Stimulated activated CD4-positive, alpha-beta T cell treated with anti-CD3 and anti-CD28 coated beads, Interleukin-15, amount 100 ng/mL, for 1 hour (primary cell): ENCODE data around the gene FN3K.
A peak's percentile ranks its signal among the peaks of the same experiment; 100 is the strongest.

Experiments used
- DNase-seq, 2 donors: peaks; one replicate each; pipeline ENCODE4 v3.0.0-alpha.2; 2020; ENCODE audit warnings: low read depth in 1 of 2, low spot score in 1 of 2

FN3K gene

DNA sequence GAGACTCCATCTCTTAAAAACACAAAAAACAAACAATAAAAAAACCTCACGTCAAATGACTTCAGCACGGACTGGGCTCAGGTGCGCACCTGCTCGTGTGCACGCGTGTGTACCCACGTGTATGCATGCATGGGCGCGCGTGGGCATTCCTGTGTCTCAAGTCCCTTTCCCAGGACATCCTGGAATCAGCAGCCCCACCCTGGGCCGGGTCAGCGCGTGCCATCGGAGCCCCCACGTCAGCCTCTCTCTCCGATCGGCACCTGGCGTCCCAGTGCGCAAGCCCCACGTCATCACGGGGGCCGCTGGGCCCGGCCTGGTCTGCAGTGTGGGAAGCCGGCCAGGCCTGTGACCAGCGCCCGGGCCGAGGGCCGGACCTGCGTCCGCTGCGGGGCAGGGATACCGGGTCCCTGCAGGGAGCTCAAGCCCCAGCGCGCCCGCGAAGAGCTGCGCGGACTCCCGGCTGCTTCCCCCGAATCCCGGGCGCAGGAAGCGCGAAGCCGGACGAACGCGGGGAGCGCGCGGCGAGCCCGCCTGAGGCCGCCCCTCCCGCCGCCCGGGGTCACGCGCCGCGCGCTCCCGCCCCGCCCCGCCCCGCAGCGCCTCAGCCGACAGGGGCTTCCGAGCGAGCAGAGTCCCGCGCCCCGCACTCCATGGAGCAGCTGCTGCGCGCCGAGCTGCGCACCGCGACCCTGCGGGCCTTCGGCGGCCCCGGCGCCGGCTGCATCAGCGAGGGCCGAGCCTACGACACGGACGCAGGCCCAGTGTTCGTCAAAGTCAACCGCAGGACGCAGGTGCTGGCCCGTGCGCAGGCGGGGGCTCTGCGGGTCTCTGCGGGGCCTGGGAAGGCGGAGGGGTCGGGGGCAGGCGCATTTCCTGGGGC, at the start of gene FN3K:
Gene FN3K, plus strand, starts transcription at position 629 of the 880 bp plus-strand sequence. Its CDS starts 22 bp downstream, at position 651.
- DNase-seq, result no peak

DNA sequence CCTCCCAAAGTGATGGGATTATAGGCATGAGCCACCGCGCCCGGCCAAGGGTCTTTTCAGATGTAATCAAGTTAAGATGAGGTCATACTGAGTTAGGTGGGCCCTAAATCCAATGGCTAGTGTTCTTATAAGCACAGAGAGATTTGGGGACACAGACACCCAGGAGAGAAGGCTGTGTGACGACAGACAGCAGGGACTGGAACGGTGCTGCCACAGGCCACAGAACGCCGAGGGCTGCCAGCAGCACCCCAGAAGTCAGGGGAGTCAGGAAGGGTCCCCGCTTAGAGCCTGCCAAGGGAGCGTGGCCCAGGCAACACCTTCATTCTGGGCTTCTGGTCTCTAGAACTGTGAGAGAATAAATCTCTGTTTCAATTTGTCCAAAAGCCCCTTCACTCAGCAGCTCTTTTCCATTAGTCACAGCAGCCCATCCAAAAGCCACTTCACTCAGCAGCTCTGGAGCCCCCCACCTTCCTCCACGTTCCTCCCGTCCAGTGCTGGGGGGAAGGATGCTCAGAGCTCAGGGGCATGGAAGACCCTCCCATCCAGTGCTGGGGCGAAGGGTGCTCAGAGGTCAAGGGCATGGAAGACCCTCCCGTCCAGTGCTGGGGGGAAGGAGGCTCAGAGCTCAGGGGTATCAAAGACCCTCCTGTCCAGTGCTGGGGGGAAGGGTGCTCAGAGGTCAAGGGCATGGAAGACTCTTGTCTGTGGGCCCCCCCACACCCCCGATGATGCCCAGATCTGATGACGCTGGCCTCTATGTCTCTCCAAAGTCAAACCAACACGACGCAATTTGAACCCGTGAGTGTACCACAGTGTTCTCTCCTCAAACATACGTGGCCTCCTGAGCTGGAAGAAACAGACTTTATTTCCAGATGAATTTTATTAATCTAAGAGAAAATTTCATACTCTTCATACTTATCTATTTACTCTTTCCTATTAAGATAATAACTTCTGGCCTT, 48.8 kb upstream of the FN3K start:
- DNase-seq, result no peak

DNA sequence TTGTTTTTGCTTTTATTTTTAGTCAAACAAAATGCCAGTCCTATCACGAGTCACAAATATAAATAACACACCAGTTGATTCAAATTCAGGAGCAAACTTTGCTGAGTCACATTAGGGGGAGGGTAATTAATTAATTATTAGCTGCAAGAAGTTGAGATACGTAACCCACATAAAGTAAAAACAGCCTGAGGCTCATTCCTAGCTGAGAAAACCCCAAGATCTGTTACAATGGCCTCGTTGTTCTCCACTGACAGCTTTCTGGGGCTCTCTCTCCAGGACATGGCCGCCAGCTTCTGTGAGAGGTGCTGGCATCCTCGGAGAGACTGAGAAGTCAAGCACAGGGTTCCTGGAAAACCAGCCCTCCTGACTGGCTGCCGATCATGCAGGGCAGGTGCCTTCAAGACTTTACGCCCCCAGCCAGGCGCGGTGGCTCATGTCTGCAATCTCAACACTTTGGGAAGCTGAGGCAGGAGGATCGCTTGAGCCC, 48.0 kb upstream of the FN3K start:
- no peak for DNase-seq

DNA sequence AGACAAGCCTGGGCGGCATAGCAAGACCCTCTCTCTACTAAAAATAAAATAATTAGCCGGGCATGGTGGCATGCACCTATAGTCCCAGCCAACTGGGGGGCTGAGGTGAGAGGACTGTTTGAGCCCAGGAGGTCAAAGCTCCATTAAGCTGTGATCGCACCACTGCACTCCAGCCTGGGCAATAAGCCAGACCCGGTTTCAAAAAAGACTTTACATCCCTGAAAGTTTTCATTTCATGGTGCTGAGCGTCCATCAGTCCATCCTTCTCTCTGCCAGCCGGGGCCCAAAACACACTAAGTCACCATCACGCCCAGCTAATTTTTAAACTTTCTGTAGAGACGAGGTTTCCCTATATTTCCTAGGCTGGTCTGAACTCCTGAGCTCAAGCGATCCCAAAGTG, 47.5 kb upstream of the FN3K start:
- DNase-seq, result no peak

DNA sequence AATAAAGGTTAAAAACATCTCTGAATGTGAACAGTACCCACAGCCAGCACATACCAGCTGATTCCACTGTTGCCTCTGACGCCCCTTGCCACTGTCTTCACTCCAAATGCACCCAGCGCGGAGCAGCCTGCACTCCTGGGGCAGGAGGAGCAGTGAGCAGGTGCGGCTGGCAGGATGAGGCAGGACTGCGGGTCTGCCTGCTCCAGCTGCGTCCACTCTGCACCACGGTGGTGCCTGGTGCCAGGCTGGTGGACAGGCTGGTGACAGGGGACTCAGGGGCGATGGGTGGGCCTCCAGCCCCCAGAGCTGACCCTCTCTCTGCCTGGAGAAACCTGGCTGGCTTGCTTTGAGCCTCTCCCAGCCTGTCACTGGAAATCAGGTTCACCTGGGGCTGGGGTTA, 46.3 kb upstream of the FN3K start:
- DNase-seq, result no peak

DNA sequence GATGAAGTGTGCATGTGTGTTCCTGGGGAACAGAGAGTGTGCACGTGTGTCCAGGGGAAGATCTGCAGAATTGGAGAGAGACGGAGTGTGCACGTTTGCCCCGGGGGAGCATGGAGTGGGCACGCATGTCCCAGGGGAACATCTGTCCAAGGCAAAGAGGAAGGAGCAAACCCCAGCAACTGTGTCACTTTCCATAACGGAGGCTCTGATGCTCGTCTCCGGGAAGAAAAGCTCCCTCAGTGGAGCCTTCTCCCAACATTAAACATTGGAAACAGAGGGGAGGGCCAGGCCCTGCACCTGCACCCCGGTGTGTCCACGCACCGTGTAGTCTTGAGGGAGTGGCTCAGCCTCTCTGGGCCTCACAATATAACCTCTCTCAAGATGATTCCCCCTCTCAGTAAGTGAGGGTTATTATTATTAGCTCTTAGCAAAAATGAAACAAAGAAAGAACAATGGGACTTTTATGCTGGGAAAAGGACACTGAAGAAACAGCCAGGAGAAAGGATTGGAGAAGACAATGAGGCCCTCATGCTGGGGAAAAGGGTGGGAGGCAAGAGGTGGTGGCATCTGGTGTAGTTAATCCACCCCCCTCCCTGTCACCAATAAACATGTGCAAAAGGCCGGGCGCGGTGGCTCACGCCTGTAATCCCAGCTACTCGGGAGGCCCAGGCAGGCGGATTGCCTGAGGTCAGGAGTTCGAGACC, 44.5 kb upstream of the FN3K start:
- DNase-seq, result no peak

DNA sequence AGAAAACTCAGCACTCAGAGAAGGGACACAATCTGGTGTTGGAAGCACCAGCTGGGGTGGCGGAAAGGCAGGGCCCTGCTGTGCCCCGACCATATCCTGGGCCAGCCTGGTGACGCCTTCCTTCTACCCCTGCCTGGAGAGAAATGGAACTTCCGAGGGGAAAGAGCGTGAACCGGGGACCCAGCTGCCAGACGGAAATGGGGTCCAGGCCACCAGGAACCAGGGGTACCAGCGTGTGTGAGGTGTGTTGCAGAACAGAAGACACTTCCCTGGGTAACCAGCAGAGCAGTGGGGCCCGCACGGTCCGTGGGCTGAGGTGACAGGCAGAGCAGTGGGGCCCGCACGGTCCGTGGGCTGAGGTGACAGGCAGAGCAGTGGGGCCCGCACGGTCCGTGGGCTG, 43.7 kb upstream of the FN3K start:
- DNase-seq, result no peak

DNA sequence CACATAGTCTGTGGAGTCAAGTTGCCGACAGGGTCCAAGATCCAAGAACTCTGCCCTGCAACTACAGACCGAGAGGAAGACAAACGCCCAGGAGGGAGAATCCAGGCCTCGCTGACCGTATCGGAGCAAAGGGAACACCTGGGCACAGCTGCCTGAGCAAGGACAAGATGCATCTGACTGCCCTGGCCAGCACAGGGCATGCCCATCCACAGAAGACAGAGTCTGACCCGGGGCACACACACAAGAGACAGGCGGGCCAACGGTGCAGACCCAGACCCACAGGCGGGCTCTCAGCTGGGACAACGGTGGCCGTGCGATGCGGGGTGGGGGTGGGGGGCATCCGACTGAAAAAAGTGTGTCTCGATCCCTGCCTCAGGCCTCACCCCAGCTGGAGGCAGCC, 43.1 kb upstream of the FN3K start:
- no peak for DNase-seq

DNA sequence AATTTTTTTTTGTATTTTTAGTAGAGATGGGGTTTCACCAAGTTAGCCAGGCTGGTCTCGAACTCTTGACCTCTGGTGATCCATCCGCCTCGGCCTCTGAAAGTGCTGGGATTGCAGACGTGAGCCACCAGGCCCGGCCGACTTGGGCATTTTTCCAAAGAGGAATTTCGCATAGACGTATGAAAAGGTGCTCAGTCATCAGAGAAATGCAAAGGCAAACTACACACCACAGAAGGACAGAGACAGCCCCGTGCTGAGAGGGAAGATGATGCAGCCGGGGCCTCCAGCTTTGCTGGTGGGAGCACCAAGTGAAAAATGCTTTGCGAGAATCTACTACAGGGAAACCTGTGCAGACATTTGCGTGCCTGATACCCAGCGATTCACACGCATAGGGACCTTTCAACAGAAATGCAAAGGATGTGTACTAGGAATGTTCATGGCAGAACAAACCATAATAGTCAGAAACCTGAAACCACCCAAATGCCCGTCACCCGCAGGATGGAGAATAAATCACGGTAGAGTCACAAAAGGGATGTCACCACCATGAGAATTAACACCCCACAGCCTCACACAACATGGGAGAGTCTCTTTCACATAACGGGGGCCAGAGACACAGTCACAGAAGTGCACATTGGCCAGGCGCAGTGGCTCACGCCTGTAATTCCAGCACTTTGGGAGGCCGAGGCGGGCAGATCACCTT, 42.1 kb upstream of the FN3K start:
- no peak for DNase-seq

DNA sequence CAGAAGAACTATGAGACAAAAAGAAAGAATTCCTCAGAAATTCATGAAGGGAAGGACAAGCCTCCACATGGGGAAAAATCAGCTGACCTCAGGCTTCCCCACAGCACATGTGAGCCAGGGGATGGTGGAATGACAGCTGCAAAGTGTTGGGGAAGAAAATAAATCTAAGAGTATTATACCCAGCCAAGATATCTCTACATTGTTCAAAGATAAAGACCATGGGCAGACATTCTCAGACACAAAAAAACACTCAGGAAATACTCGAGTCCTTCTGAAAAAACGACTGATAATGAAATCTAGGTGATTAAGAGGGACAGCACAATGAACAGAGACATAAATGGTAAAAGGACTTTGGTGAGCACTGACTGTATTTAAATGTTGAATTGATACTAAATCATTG, 40.8 kb upstream of the FN3K start:
- no peak for DNase-seq

DNA sequence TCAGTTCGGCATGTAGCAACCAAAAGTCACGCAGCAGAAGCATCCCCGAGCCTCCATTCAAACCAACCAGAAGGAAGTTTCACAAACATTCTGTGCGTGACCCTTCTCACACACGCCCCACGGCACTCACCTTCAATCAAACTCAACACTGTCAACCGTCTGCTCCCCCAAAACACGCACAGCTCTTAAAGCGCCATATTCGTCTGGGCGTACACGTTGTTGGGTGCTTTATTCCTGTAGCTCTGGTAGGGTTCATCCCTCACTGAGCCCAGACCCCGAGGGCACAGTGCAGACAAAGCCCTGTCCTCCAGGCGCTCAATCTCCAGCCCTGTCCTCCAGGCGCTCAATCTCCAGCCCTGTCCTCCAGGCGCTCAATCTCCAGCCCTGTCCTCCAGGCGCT, 39.2 kb upstream of the FN3K start:
- no peak for DNase-seq

DNA sequence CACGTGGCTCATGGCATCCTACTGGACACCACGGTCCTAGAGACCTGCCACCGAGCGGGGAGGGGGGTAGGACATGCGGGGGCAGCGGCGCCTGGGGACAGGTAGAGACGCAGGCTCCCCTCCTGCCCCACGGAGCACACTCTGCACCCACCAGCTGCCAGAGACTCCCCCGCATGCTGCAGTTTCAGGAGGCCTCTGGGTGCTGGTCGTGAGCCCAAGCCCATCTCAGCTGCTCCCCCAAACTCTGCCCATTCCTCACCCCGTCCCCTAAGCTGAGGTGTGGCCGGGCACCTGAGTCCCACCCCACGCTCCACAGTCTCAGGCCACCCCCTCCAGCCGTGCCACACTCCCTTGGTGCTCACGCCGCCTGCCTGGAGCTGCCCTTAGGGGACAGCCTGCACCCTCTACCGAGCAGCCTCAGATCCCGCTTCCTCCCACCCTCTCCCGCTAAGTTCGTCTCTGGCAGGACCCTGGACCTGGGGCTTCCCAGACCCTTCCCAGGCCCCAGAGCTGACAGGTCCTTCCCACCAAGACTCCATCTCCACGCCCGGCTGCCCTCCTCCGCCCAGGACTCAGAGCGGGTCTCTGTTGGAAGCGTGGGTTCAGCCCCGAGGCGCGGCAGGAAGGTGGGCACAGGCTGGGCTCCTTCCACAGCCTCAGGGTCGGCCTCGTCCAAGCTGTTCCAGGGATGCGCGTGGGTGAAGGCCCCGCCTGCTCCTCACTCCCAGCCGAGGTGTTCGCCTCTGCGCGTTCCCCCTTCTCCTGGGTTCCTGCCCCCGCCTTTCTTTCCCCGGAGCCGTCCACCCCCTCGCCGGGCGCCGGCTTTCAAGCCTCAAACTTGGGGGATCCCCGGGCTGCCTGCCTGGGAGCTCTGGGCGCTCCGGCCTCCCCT, 38.3 kb upstream of the FN3K start:
- no peak for DNase-seq

DNA sequence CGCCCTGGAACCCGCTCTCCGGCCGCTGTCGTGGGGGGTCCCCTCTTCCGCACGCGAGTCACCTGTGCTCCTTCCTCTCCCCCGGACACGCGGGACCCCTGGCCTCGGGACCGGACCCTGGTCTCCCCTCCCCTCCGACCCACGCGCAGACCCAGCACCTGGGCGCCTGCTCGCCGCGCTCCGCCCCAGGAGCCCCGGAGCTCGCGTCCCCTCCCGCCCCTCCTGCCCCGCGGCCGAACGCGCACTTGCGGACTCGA, 37.7 kb upstream of the FN3K start:
- DNase-seq, result no peak

DNA sequence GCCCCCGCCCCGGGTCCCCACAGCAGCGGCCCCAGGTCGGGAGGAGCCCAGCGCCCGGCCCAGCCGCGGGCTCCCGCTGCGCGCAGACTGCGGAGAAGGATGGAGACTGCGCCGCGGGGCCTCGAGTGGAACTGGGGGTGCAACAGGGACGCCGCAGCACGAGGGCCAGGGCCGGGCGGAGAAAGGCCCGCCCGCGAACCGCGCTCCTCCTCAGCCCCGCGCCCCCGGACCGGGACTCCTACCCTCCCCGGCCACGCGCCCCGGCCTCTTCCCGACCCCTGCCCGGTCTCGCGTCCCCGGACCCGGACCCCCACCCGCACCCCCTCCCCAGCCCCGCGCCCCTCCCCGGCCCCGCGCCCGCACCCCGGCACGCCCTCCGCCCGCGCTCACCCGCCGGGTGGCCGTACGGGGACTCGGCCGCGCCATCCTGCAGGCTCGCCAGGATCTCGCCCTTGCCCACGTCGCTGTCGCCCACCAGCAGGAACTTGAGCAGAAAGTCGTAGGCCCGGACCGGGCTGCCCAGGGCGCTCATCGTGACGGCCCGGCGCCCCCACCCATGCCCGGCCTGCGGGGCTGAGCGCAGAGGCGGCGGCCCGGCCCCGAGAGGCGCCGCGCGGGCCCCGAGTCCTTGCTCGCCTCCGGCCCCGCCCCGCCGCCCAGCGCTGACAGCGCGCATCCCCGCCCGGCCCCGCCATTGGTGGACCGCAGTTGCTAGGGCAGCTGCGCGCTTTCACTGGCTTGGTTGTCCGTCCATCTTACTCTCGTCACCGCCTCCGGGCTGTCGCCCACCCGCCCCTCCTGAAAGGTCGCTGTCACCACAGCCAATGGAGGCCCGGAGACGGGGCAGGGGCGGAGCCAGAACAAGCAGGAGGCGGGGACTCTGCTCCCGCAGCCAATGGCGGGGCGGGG, 37.1 kb upstream of the FN3K start, which contains the start of gene RAB40B:
Gene RAB40B, minus strand, starts transcription at position 634 of the 909 bp plus-strand sequence. Its CDS starts 102 bp downstream, at position 532.
- DNase-seq, result peak; percentile 96 to 99

DNA sequence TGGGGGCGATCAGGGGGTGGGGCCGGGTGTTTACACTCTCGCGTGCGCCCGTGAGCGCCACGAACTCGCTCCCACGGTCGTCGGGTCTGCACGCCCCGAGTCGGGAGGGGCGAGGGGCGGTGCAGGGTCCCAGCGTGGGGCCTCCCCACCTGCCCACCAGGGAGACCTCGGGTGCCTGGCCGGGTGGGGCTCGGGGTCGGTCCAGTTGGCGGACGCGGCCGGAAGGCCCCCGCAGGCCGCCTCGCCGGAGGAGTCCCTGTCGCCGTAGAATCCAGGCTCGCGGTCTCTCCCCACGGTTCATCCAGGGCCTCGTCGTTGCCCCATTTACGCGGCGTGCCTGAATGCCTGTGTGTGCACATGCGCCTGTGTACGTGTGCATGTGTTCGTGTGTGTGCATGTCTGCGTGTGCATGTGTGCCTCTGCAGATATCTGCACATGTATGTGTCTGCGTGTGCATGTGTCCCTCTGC, 36.4 kb upstream of the FN3K start:
- DNase-seq, result no peak

DNA sequence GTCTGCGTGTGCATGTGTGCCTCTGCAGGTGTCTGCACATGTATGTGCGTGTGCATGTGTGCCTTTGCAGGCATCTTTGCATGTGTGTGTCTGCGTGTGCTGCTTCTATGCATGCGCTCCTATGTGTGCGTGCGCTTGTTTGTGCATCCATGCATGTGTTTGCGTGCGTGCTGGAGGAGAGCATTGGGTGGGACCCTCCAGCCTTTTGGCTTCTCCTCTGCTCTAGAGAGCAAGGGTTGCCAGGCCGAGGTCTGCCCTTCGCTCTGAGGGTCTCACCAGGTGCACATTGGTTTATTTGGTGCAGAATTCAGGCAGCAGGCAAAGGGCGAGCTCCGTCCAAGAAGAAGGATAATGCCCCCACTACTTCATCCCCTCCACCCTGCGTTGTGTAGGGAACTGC, 35.9 kb upstream of the FN3K start:
- DNase-seq, result no peak

DNA sequence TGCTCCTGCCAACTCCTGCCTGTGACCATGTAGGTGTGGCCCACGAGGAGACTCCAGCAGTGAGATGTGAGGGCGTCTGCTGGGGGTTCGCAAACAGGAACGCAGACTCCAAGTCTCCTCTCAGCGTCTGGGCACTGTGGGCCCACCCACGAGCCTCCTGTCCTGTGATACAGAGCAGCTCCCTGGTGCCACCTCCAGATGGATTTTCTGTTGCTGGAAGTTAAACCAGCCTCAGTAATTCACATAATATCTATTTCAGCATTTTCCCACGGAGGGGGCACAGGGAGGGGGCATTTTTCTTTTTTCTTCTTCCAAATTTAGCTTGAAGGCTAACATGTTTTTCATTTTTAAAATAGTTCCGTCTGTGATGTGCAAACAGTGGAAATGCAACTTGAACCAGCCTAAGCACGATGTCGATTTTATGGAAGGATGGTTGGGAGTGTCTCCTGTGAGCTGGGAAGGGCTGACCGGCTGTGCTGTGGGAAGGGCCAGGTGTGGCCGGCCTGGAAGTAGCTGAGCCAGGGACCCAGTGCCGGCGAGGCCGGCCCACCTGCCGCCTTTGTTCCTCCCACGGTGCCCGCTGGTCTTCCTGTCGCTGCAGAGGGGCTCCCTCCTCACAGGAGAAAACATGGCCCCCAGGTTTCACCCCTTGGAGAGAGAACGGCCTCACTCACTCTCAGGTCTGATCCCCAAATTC, 33.0 kb upstream of the FN3K start:
- DNase-seq, result no peak
